GM18505 (cell line): ENCODE data around the gene C1orf198.

Experiments used
- ATAC-seq: cut with Tn5 transposase; IDR thresholded peaks from one replicate; pipeline ENCODE4 v1.9.1; 2021; ENCODE audit not compliant: unreplicated experiment
- POLR2A ChIP-seq: IDR thresholded peaks from 4 replicates; pipeline ENCODE4 v1.6.1; 2011; ENCODE audit warnings: borderline replicate concordance; ENCODE audit not compliant: insufficient read depth, insufficient read length; ENCODE audit errors: extremely low read depth

Gene C1orf198

DNA sequence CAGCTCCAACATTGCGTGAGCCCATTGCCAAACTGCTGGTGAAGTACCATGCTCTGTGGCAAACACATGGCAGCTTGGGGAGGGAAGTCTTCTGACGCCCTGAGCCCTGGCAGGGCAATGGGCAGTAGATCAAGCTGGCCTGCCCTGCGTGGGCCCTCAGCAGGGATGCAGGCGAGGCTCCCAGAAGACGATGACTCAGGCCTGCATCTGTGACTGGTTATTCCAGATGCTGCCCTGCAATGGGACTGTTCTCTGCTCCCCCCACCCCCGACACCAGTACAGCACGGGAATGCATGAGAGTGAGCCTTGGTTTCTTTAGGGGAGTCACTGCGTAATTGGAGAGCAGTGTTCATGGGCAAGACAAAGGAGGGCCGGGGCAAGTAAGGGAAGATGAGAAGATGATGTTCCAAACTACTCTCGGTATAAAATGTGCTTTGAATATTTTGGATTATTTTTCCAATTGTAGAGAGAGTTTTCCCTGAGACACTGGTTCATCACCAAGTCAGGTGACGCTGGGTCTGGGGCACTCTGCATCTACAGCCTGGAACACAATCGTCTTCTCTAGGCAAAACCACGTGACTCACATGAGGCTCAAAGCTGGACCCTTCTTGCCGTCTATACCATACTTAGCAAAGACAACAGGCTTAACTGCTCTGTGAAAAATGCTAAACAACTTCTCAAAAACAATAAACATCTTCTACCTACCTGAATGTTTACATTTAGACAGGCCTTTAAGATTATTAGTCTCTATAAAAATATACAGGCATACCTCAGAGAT is 9.0 kb upstream of the C1orf198 start:
- TF ChIP-seq POLR2A, result no peak
- ATAC-seq, result no peak

DNA sequence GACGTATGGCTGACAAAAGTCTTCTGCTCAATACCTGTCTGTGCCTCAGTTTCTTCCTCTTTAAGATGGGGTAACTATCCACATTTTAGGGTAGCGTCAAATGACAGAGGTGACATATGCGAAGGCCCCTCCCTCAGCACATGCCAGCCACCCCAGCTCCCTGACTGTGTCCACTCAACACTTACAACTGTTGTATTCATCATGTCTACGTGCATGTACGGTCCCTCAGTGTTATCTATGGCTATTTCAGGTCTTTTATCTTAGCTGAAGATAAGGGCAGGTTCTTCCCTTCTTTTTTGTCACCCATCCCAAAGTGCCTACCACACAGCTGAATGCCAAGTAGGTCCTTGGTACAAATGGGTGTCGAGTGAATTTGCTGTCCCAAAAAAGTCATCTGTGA is 8.3 kb upstream of the C1orf198 start:
- no peak for TF ChIP-seq POLR2A
- no peak for ATAC-seq

DNA sequence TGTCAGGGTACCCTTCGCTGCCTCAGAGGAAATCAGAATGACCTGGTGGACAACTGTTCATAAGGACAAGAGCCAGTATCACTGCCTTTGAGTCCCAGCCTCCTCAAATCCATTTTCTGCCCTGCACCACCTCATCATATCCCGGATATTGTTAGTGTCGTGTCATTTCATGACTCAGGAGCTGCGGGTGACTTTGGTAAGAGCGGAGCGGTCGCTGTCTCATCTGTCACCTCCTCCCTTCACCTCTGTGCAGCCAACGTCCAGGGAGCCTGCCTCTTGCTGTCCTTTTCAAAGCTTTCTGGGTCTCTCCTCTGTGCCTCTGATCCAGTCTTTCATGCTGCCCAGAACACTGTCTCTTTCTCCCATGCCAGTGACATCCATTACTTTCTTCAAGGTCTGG is 7.0 kb upstream of the C1orf198 start:
- TF ChIP-seq POLR2A, result no peak
- ATAC-seq, result no peak

DNA sequence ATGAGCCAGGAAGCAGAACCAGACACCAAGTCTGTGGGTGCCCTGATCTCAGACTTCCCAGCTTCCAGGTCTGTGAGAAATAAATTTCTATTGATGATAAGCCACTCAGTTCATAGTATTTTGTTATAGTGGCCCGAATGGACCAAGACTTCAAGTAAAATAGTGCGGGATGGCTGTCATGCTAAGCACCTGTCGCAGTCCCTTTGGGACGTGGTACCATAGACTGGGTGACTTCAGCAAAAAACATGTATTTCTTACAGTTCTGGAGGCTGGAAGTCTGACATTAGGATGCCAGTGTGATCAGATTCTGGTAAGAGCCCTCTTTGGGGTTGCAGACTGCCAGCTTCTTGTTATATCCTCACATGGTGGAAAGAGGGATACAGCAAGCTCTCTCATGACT is 2.6 kb upstream of the C1orf198 start:
- no peak for TF ChIP-seq POLR2A

DNA sequence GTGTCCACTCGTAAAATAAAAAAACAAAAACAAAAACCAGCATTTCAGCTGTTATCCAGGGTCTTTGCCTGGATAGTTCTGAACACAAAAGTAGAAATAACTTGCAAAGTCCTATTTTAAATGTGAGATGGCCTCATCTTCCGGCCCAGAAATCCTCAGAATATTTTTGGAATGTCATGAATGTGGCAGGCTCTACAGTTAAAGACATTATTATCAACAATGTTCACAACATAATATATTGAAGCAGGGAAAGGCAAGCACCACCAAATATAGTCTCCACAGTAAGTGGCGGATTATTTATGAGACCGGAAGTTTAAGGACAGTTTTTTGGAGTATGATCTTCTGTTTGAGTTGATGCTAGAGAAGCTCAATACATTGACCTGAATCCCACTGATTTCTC is 1.2 kb upstream of the C1orf198 start:
- no peak for ATAC-seq

More for the DNA sequence above, 2.6 kb upstream of the C1orf198 start:
- ATAC-seq, result no peak

DNA sequence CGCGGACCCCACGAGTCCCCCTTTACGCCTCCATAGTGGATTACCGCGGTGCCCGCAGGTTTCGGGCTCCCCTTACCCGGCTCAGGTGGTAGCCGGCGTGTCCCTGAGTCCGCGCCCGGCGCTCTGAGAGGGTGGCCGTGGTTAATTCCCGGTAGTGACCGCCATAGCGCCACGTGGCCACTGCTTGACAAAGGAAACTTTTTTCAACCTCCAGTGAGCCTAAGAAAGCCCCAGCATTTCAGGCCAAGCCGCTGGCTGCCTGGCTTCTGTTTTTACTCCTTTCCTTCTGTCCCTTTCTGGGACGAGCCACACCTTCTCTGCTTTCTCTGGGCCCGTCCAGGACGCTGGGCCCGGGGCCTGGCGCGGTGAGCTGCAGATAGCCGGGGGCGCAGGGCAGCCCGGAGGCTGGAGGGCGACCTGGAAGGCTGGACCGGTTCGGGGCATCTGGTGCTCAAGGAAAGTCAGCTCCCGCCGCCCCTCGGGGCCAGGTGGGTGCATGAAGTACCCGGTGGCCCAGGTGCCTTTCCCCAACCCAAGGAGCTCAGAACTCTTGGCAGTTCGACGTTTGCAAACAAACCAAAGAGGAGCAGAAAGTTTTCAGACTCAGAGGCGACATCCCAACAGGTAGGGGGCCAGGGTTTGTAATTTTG is 540 bp upstream of the C1orf198 start:
- peak; percentile 14 for ATAC-seq
- no peak for TF ChIP-seq POLR2A

More for the DNA sequence above, 1.2 kb upstream of the C1orf198 start:
- TF ChIP-seq POLR2A, result no peak

DNA sequence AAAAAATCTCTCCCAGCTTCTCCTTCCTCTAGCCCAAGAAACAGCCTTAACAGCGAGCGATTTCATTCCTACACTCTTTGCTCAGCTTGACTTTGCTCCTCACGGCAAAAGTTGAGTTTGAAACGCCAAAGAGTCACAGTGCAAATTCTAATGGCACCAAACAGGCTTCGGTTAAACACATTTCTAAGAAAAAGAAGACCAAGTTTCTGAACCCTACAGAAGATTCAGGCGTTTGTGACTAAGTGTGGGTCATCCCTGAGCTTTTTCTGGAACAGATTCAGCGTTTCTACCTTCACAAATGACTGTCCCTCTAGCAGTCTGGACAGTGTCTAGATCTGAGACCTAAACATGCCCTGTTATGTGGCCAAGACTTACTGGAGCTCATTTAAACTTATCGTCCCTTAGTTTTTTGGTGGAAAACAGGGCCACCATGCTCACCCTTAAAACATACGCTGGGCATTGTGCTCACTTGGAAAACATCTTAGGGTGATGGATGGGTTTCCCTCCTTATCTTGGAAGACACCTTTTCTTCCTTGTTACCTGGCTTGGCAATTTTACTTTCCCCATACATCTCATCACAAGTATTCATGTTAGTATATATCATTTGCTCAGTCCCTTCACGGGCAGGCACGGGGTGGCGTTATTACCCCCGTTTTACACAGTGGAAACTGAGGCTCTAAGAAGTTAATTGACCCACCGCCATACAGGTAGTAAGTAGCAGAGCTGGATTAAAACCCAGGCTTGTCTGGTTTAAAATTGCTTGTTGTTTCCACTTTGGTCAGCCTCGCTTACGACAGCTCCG is 1.0 kb downstream of the C1orf198 start:
- TF ChIP-seq POLR2A, result no peak
- ATAC-seq, result no peak

DNA sequence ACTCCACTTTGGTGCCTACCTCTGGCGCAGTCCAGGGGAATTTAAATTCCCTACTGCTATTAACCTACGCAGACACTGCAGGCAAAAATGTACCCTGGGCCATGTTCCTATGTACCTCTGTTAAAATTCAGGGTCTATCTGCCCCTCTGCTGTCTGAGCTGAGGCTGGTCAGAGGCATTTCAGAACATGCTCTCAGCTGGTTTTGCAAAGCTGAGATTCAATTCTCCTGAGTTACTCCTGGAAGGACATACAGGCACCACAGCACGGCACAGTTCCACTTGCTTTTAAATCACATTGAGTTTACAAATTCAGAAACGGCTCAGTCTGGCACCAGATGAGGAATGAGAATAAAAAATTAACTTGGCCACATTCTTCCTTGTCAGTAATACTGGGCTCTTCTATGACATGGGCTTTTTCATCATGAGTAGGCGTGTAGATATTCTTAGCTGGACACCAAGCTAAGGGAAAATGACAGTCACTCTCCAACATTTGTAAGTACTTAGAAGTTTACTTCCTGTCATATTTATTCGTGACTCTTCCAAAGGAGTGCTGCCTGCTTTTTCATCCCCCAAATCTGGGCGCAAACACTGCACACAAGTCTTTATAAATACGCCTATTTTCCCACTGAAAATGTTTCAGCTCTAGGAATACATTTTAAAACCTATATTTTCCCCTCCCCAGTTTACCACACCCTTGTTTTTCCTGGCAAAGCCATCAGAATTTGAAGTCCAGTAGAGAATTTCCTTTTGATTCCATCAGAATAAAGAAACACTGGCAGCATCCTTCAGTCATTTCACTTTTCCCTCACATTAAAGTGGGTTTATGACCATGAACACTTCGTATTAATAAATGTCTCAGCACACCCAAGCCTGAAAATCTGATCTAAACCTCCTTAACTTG is 1.9 kb downstream of the C1orf198 start:
- no peak for TF ChIP-seq POLR2A
- ATAC-seq, result no peak

DNA sequence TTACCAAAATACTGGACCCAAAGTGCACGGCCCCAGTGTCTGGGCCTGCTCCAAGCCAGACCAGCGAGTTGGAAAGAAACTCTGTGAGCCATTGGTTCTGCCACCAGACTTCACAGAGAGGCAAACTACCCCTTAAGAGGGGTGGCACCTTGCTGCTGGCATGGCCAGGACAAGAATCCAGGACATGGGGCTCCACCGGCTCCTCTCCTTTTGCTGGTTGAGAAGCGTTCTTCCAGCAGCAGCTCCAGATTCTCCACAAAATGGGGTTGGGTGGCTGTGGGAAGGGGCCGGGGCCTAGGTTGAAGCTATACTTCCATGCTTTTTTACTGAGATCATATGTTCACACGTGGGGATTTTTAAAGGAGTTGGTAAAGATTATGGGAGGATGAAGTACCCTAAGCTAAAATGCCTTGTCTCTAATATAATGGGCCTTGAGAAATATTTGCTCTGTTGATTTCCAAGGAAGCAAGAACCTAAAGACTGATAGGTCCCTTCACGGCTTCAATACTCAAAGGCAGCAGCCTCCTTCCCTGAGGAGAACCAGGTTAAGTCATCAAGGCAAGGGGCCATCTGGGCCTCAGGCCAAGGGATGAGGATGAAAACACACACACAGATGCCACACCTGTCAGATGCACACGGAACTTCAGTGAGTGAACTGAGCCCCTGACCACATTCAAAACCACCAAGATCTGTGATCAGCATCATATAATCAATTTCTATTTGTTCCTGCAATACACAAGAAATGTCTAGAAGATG is 3.1 kb downstream of the C1orf198 start:
- no peak for ATAC-seq
- TF ChIP-seq POLR2A, result no peak

DNA sequence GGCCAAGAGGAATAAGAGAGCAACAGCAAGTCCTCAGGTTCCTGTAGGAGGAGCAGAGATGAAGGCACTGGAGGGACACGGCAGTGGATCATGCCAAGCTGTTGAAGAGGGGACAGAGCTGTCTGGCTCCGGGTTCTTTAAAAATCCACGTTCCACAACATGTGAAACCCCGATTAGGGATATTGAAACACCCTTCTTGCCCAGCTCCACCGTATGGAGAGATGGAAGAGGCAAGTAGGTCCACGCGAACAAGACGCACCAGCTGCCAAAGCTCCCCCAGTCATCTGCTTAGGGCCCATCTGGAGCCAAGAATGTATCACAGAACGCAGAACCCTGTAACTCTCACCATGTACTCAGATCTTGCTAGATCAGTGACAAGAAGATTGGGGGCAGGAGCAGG is 3.9 kb downstream of the C1orf198 start:
- TF ChIP-seq POLR2A, result no peak
- no peak for ATAC-seq

DNA sequence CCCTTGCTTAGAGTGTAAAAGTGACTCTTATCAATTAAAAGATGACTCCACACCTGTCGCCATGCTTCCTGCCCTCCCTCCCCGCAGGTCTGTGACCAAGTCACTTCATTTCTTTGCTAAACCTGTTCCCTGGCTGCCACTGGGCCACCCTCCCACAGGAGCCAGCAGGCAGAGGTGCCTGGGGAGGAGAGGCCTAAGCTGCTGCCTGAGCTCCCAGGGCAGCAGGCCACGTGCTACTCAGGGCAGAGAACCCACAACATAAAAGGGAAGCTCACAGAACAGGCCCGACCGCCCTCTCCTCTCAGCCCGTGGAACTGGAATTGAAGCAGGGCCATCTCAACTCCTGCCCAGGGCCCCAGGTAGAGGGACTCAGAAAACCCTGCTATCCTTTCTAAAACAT is 4.9 kb downstream of the C1orf198 start:
- ATAC-seq, result no peak

DNA sequence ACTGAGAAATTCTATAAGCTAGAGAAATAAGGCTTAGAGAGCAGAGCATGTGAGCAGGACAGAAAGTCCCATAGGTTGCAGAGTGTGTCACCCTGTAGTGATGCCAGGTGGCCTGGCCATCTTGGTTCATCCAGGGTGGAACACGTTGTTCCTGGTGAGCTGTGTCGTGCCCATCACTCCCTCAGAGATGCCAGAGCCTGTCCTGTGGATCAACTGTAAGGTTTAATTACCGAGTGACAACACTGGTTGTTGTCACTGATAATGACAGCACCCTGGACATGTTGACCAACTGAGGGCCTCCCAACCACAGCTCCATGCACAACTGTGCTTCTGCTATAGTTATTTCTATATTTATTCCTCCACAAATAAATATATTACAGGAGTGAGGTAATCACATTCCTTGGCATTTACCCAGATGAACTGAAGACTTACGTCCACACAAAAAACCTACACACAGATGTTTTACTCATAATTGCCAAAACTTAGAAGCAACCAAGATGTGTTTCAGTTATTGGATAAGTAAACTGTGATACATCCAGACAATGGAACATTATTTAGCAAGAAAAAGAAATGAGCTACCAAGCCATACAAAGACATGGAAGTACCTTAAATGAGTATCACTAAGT is 6.2 kb downstream of the C1orf198 start:
- TF ChIP-seq POLR2A, result no peak
- ATAC-seq, result no peak

More for the DNA sequence above, 4.9 kb downstream of the C1orf198 start:
- no peak for TF ChIP-seq POLR2A
